C4-2B (cell line): ENCODE results near the gene USP43.

Experiments used
- ZFX ChIP-seq: fragments of 450-650 bp; IDR thresholded peaks from 2 replicates; pipeline ENCODE4 v1.6.1; 2017
- TF ChIP-seq, protein P1 (sequence below): fragments of 450-650 bp; conservative IDR thresholded peaks from 2 replicates; pipeline ENCODE4 v1.5.1; 2017; ENCODE audit warnings: mild to moderate bottlenecking

DNA sequence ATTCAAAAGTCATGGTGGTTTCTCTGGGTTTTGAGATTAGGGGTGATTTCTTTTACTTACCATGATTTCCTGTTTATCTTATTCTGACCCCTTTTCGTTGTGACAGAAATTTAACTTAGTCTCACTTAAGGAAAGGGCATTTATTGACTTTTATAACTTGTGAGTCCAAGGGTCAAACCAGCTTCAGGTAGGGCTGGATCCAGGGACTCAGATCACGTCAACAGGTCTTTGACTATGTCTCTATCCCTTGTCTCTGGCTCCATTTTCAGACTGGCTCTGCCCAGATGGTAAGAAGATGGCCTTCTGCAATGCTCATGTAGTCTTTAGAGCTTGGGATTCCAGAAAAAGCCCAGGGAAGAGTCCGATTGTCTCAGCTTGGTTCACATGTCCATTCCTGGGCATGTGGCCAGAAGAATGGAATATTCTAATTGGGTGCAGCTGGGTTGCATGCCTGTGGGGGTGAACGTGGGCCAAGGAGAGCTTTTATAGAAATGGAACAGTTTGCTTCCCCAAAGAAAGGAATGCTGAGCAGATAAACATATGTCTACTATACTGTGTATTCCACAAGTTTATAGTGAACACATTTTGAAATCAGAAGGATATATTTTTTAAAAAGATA, 13.4 kb downstream of the USP43 start:
- TF ChIP-seq, protein P1, sequence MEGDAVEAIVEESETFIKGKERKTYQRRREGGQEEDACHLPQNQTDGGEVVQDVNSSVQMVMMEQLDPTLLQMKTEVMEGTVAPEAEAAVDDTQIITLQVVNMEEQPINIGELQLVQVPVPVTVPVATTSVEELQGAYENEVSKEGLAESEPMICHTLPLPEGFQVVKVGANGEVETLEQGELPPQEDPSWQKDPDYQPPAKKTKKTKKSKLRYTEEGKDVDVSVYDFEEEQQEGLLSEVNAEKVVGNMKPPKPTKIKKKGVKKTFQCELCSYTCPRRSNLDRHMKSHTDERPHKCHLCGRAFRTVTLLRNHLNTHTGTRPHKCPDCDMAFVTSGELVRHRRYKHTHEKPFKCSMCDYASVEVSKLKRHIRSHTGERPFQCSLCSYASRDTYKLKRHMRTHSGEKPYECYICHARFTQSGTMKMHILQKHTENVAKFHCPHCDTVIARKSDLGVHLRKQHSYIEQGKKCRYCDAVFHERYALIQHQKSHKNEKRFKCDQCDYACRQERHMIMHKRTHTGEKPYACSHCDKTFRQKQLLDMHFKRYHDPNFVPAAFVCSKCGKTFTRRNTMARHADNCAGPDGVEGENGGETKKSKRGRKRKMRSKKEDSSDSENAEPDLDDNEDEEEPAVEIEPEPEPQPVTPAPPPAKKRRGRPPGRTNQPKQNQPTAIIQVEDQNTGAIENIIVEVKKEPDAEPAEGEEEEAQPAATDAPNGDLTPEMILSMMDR: no peak
- TF ChIP-seq ZFX: no peak
